DMS53 (cell line): ENCODE results near the gene CRTAC1.
"Not testable (repeated sequence)": the region's sequence is repeated elsewhere in the genome, so short reads cannot be mapped to it uniquely, and the experiment has no call there.

ENCODE experiments used
- DNase-seq: peaks from one replicate; lab custom pipeline; 2025; lab: John Stamatoyannopoulos, UW

CRTAC1 gene

DNA sequence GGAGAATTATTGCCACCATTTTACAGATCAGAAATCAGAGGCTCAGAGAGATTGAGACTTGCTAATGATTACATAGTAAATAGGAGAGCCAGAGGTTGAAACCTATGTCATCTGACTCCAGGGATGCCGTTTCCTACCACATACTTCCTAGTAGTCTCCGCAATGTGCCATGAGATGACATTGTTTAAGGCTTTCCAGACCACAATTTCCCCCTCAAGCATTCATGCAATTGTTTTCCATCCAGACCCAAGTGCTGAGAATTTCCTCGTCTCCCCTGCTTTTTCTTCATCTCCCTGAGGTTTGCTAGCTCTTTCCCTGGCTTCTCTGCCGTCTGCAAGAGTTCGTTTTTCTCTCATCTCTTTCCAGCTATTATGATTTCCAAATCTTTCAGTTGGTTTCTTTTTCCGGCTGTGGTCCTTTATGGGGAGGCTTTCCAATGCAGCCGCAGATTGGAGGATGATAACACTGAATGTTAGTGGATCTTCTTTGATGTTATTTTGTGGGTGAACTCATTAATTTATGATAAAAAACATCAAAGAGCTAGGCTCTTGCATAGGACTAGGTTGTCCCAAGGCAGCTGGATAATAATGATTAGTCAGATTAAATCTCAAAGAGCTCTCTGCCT is 187.7 kb downstream of the CRTAC1 start:
- DNase-seq: peak; percentile 91

- DNase-seq: not testable (repeated sequence)
These were observed 188.3 kb downstream of the CRTAC1 start for GRCh38 chr10:97842114-97842513.

DNA sequence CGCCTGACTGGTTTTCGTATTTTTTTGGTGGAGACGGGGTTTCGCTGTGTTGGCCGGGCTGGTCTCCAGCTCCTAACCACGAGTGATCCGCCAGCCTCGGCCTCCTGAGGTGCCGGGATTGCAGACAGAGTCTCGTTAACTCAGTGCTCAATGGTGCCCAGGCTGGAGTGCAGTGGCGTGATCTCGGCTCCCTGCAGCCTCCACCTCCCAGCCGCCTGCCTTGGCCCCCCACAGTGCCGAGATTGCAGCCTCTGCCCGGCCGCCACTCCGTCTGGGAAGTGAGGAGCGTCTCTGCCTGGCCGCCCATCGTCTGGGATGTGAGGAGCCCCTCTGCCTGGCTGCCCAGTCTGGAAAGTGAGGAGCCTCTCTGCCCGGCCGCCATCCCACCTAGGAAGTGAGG is 189.3 kb downstream of the CRTAC1 start:
- DNase-seq: peak; percentile 39

- no peak for DNase-seq
These were observed 192.3 kb downstream of the CRTAC1 start for GRCh38 chr10:97838091-97838490.

- no peak for DNase-seq
These were observed 194.0 kb downstream of the CRTAC1 start for GRCh38 chr10:97836446-97836845.

DNA sequence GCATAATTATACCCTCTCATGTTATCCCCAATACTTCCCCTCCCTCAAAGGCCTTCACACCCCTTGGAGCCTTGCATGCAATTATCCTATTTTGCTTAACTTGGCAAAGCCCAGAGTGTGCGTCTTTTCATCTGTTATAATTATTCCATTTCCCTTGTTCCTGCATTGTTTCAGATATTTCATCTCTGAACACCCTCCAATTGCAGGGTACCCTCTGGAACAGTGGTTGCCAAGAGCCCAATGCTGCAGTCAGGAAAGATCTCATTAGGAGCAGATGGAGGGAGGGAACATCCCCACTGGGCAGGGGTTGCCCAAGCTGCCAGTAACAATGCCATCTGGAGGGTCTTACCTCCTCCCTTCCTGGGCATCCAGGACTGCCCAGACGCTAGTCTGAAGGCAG is 199.2 kb downstream of the CRTAC1 start:
- no peak for DNase-seq

DNA sequence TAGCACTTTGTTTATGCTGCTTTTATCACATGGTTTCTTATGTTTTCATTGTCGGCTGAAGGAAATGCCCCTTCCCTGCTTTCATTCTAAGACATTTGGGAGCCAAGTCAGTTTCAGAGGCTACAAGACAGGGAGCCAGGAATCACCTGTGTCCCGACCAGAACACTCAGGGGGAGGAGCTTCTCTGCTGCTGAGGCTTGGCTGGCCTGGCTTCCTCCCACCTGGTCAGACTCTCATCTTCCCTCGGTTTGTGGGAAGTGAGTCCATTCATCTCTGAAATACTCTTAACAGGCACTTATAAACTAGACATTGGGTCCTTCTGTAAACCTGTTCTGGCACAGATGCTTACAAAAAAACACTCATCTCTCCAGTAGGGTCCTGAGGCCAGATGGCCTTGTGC is 200.4 kb downstream of the CRTAC1 start:
- DNase-seq: peak; percentile 92

- DNase-seq: no peak
These were observed 201.7 kb downstream of the CRTAC1 start for GRCh38 chr10:97828721-97829120.

GRCh38 chr10:97827702-97828291 is 202.6 kb downstream of the CRTAC1 start:
- DNase-seq: no peak

DNA sequence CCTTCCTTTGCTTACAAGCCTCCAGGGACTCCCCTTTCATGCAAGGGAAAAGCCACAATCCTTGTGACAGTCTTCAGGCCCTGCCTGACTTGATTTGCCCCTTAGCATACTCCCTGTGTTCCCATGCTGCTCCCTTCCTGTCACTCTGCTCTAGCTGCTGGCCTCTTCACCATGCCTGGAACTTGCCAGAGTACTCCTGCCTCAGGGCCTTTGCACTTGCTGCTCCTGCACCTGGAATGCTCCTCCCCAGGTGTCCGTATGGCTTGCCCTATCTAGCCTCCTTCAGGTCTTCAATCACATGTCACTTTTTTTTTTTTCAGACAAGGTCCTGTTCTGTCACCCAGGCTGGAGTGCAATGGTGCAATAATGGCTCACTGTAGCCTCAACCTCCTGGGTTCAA is 203.5 kb downstream of the CRTAC1 start:
- no peak for DNase-seq

DNA sequence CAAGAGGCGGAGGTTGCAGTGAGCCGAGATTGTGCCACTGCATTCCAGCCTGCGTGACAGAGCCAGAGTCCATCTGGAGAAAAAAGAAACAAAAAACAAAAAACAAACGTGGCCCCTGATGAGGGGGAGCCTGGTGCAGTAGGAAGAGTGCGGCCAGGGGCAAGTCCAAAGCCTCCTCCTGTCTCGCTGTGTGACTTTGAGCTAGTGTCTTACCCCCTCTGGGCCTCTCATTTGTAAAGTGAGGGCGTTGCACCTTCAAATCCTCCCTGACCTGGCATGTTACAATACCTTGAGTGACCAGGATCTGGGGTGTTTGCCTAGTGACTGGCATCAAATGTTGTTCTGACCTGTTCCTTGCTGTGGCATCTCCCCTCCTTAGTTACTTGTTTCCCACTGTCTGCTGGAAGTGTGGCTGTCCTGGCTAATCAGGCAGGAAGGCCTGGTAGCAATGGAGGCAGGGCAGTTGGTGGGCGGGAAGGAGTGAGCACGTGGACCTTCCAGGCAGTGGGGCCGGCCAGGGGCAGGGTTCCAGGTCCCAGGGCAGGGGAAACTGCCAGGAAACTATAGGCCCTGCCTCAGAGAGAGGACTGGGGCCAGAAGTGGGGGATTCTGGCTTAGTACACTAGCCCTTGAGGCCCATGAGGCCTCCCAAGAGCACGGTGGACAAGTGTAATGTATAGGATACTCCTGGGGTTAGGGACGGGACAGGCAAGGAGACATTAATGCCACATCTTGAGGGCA is 205.2 kb downstream of the CRTAC1 start:
- no peak for DNase-seq

- no peak for DNase-seq
These were observed 206.7 kb downstream of the CRTAC1 start for GRCh38 chr10:97823734-97824133.

DNA sequence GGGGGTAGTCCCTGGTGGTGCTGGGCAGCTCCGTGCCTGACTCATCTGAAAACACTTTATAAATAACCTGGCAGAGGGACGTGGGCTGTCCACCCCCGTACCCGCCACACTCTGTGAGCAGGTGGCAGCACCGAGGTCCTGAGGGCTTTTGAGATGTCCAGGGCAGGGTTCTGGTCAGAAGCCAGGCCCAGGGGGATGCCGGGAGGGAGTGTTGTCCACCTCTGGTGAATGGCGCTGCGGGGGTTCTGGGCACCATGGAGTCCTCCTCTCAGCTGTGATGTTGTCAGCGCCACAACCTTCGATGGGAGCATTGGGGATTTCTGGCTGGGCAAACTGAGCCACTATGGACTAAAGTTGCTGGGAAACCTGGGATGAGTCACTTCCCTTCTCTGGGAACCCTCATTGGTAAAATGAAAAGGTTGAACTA is 208.1 kb downstream of the CRTAC1 start:
- DNase-seq: peak; percentile 83

- no peak for DNase-seq
These were observed 208.9 kb downstream of the CRTAC1 start for GRCh38 chr10:97821308-97822038.

- DNase-seq: no peak
These were observed 210.2 kb downstream of the CRTAC1 start for GRCh38 chr10:97820096-97820704.

GRCh38 chr10:97818572-97818971 is 211.8 kb downstream of the CRTAC1 start:
- no peak for DNase-seq

DNA sequence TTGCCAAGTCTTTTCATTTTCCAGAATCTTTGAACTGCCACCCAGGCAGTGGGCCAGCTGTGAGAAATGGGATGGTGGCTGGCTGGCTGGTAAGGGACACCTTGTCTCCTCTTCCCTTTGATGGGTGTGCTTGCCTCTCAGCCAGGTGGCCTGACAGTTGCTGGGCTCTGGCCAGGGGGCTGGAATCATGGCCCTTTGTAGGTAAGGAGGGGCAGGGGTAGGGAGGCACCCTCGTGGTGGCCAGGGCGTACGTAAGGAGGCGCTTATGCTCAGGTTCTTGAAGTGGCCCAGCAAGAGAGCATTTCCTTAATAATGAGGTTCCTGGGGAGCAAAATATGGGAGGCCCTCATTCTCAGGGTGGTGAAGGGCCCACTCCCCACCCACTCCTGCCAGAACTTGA is 213.8 kb downstream of the CRTAC1 start:
- DNase-seq: no peak
